Measurements from ENCODE around the gene FZD2.
"Not testable (repeated sequence)": the region's sequence is repeated elsewhere in the genome, so short reads cannot be mapped to it uniquely, and the experiment has no call there.

The FZD2 gene

DNA sequence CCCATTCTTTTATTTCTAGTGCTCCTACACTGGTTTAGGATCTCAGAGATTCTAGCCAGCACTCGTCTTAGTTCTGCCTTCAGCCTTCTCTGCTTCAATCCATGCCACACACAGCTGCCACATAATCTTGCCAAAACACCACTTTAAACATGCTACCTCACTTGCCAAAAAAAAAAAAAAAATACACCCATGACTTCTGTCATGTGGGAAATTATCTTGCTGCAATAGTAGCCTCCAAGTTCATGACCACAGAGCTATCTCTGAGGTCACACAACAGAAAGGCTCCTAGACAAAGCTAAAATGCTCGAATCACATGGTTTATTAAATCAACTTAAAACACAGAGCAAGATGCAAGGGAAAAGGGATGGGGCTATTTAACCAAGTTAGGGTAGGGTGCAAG, 18.1 kb downstream of the FZD2 start:
- no peak for DNase-seq (ENCODE audit: low read depth)

DNA sequence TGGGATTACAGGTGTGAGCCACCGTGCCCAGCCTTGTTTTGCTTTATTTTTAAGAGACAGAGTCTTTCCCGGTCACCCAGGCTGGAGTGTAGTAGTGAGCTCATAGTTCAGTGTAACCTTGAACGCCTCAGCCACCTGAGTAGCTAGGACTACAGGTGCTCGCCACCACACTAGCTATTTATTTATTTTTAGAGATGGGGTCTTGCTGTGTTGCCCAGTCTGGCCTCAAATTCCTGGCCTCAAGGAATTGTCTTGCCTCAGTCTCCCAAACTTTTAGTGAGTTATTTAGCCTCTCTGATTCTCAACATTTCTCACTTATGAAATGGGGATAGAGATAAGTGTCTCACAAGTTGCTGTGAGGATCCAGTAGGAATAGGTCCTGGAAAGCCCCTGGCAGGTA, 21.7 kb downstream of the FZD2 start:
- DNase-seq (ENCODE audit: low read depth) = no peak

- DNase-seq (ENCODE audit: low read depth) = no peak
Observed at GRCh38 chr17:44581868-44582267, 24.6 kb downstream of the FZD2 start.

DNA sequence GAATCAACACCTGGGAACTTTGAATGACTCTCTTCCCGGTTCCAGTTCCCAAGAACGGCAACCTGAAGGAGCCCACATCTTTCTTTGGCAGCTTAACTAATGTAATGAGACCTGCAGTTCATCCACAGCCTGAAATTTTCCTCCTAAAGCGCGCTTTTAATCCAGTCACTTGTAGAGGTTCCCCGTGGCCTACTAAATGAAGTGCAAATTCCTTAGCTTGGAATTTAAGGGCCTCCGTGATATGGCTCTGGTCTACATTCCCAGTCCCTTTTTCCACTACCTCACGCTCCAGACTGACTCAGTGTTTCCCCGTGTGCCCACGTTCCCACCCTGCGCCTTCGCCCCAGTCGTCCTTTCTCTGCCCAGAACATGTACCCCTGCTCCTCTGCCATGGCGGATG, 27.2 kb downstream of the FZD2 start:
- no peak for DNase-seq (ENCODE audit: low read depth)

GRCh38 chr17:44585315-44585714, 28.0 kb downstream of the FZD2 start:
- DNase-seq (ENCODE audit: low read depth) = no peak

- DNase-seq (ENCODE audit: low read depth) = no peak
Observed at GRCh38 chr17:44587339-44587738, 30.1 kb downstream of the FZD2 start.

DNA sequence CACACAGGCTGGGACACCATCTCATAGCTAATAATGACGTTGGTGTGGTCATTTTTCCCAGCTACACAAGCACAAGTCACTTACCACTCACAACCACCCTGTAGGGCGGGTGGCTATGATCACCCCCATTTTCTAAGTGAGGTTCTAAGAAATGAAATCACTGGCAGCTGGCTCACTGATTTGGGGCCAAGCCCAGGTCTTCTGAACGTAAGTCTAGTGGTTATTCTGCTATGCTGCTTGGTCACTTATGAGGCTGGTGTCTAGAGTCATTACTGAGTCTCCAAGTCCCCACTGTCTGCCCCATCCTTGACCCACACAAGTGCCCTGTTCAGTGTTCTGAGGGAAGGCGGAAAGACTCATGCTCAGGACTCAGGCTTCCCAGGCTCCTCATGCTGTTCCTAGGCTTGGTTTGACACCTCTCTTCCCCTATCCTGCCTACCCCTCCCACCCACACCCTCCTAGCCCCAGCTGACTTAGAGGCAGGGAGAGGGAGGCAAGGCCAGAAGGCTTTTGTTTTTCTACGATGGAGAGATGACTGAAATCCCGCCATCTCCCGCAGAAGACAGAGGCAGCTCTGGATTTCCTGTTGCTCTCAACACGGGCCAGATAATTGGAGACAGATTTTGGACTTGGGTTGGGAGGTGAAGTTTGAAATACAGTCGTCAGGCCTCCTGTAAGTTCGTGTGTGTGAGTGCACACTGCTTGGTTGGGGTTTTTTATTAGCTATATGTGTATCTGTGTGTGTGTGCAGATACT, 32.2 kb downstream of the FZD2 start:
- DNase-seq (ENCODE audit: low read depth) = no peak

DNA sequence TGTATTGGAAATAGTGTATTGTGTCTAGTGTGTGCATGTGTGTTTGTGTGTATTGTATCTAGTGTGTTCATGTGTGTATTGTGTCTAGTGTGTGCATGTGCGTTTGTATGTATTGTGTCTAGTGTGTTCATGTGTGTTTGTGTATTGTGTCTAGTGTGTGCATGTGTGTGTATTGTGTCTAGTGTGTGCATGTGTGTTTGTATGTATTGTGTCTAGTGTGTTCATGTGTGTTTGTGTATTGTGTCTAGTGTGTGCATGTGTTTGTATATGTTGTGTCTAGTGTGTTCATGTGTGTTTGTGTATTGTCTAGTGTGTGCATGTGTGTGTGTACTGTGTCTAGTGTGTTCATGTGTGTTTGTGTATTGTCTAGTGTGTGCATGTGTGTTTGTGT, 32.8 kb downstream of the FZD2 start:
- not testable (repeated sequence) for DNase-seq (ENCODE audit: low read depth)

- not testable (repeated sequence) for DNase-seq (ENCODE audit: low read depth)
Observed at GRCh38 chr17:44590762-44591161, 33.5 kb downstream of the FZD2 start.

- no peak for DNase-seq (ENCODE audit: low read depth)
Observed at GRCh38 chr17:44591206-44591605, 33.9 kb downstream of the FZD2 start.

DNA sequence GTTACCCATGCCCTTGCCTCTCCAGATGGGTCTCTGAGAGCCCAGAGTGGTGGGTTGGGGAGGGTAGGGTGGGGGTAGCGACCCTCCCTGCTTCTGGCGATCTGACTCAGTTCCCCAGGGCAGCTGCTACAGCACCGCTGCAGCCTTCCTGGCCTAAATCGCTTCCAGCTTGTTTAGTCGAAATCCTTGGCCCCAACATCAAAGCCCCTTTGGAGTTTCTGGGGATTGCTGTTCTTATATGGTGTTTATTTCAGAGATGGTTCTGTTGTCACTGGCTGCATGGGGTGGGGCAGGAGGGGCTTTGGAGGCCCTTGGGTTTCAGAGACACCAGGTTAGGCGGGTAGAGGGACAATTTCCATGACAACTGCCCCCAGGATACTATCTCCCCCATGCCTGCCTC, 35.9 kb downstream of the FZD2 start:
- no peak for DNase-seq (ENCODE audit: low read depth)

GRCh38 chr17:44595216-44595775, 38.0 kb downstream of the FZD2 start:
- DNase-seq (ENCODE audit: low read depth) = no peak

- no peak for DNase-seq (ENCODE audit: low read depth)
Observed at GRCh38 chr17:44598329-44598728, 41.0 kb downstream of the FZD2 start.

GRCh38 chr17:44598932-44599297, 41.6 kb downstream of the FZD2 start:
- DNase-seq (ENCODE audit: low read depth) = no peak

GRCh38 chr17:44599298-44600175, 42.3 kb downstream of the FZD2 start:
- no peak for DNase-seq (ENCODE audit: low read depth)

DNA sequence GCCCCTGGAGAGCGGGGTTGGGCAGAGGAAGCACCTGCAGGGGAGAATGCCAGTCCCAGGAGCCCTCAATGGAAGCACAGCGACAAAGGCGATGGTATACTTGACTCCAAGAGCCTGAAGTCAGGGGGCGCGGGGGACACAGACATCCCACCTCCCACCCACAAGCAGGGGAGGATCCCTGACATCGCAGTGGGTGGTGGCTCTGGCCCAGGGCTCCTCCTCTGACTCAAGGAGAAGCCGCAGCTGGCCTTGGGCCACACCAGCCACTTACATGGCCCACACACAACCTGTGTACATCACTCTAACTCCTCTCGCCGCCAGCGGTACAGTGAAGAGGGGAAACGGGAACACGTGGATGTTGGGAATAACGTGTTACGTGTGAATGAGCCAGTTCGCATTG, 44.3 kb downstream of the FZD2 start:
- DNase-seq (ENCODE audit: low read depth) = no peak

DNA sequence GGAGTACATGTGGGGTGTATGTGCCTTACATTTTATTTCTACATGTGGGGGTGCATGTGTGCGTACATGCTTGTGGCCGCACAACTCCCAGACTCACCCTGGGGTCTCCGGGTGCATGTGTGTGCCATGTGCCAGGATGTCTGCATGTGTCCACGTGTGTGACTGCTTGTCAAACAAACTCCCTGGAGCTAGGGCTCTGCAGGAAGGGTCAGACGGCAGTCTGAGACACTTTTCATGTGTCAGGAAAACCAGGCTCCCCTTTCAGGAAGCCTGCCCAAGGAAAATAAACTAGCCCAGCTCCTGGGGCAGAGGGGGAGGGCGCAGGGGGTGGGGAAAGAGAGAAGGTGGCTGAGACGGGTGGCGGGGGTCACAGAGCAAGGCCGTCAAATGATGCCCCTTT, 44.7 kb downstream of the FZD2 start:
- no peak for DNase-seq (ENCODE audit: low read depth)

DNA sequence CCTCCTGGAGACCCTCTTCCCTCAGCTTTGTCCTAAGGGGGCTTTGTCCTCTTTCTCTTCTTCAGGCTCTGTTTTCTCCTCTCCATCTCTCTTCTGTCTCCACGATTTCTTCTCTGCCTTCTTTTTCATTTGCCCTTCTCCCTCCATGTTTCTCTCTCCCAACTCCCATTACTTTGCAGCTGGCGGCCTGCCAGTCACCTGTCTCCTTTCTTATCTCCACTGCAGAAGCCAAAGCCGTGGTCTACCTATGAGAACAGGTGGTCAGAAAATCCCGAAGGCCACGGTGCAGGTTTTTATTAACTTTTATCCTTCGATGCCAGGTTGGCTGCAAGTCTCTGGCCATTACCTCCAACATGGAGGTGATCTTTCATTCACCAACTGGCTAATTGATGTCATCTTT, 45.1 kb downstream of the FZD2 start:
- no peak for DNase-seq (ENCODE audit: low read depth)

GRCh38 chr17:44602970-44603369, 45.7 kb downstream of the FZD2 start:
- DNase-seq (ENCODE audit: low read depth) = no peak

GRCh38 chr17:44604116-44604761, 47.0 kb downstream of the FZD2 start:
- DNase-seq (ENCODE audit: low read depth) = no peak

DNA sequence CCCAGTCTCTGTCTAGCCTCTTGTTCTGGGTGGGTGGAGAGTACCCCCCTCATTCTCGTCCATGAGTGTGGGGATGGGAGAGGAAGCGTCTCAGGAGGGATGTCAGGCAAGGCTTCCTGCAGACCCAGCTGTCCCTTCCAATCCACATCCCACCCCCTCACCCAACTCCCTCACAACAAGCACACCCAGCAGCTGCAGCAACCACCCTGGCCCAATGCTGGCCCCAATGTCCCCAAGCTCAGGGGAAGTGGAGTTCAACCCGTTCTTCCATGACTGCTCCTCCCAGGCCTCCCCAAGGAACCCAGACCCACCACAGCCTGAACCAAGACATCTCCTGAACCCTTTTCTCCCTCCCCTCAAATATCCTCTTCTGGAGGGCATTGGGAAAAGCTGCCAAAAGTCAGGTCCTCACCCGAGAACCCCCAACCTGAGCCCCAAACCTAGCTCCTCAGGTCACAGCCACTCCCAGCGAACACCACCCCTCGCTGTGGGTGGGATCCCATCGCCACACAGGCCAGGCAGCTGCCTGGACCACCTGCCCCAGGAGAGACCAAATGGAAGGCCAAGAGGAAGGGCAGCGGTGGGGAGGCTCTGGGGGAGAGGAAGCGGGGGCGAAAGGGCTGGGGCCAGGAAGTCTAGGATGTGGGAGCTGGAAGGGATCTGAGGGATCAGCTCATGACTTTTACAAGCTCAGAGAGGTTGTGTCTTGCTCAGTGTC, 47.6 kb downstream of the FZD2 start:
- no peak for DNase-seq (ENCODE audit: low read depth)

GRCh38 chr17:44606658-44607057, 49.4 kb downstream of the FZD2 start:
- no peak for DNase-seq (ENCODE audit: low read depth)

All from stimulated activated CD8-positive, alpha-beta memory T cell treated with anti-CD3 and anti-CD28 coated beads, Interleukin-12 subunit alpha, Interleukin-12 subunit beta, amount 100 ng/mL, for 4 hours (primary cell).